Endothelial cell (in vitro differentiated cells): ENCODE results near the gene SKIDA1. TPM values are rescaled to one million over a fixed set of nuclear protein-coding genes. Genes with fewer than 3 reads are reported as not detected.
A peak's percentile ranks its signal among the peaks of the same experiment; 100 is the strongest.

Source experiments
- DNase-seq: peaks from one replicate; pipeline ENCODE4 v3.0.0; 2021; ENCODE audit warnings: low spot score
- H3K27ac Mint-ChIP-seq: one replicate; pipeline ENCODE4 v1.8.0; 2021; ENCODE audit warnings: mixed read lengths, inconsistent platforms; ENCODE audit not compliant: unreplicated experiment
- H3K27me3 Mint-ChIP-seq: one replicate; pipeline ENCODE4 v1.8.0; 2021; ENCODE audit warnings: mild to moderate bottlenecking, moderate library complexity, mixed read lengths, inconsistent platforms; ENCODE audit not compliant: unreplicated experiment
- H3K36me3 Mint-ChIP-seq: one replicate; pipeline ENCODE4 v1.8.0; 2021; ENCODE audit warnings: mild to moderate bottlenecking, low read depth, mixed read lengths, inconsistent platforms; ENCODE audit not compliant: unreplicated experiment
- H3K4me1 Mint-ChIP-seq: one replicate; pipeline ENCODE4 v1.8.0; 2021; ENCODE audit warnings: mild to moderate bottlenecking, mixed read lengths, inconsistent platforms; ENCODE audit not compliant: unreplicated experiment
- H3K4me3 Mint-ChIP-seq: one replicate; pipeline ENCODE4 v1.8.0; 2021; ENCODE audit warnings: mild to moderate bottlenecking, mixed read lengths, inconsistent platforms; ENCODE audit not compliant: unreplicated experiment
- H3K9me3 Mint-ChIP-seq: one replicate; pipeline ENCODE4 v1.8.0; 2021; ENCODE audit warnings: mixed read lengths, inconsistent platforms; ENCODE audit not compliant: unreplicated experiment
- total RNA-seq: library from RNA; stranded (reverse); fragmentation: NEBNext Ultra II Directional; extraction: Animal tissue kit (Norgen Biotek cat#: 25700); gene quantifications from one replicate; pipeline ENCODE4 v1.2.1, GENCODE V29; 2021; ENCODE audit not compliant: unreplicated experiment
- TF ChIP-seq, protein P1 (sequence below): fragments of 200-600 bp; sonication (generic); IDR thresholded peaks from one replicate; pipeline ENCODE4 v1.5.0; 2021; ENCODE audit warnings: antibody characterized with exemption; ENCODE audit not compliant: unreplicated experiment

SKIDA1 gene
- total RNA-seq, 1 donor from 2014 or later, result 5.9 TPM

DNA sequence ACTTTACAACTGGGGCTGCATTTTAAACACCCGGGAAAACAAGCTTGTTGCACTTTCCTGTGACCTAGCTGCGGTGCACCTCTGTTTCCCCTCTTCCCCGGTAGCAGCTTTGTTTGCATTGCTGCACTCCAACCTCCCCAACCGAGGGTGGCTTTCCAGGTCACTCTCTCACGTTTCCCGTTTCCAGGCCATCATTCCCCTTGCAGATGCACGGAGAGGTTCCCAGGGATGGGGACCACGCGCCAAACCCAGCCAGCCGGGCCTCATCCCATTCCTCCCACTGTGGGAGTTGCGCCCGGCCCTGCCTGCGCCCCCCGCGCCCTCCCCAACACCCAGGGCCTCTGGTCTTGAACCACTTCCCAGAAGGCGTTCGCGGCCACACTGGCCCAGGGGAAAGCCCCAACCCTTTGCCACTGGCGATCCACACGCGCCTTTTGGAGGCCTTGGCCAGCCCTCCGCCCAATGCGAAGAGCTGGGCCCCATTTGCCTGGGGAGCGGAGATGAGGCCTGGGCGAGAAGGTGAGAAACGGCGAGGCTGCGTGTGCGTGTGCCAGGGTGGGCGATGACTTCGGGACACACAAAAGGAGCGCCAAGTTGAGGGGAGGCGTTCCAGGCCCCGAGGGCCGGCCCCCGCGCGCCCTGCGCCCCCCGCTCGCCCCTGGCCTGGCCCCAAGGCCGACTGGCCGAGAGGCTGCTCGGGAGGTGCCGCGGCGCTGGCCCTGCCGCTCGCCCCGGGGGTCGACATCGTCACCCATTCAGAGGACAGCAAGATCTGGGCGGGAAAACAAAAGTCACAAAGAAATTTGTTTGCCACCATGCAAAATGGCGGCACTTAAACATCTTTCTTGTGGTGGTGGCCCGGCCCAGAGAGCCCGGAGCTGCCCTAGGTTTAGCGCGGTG is 15.9 kb downstream of the SKIDA1 start:
- no peak for DNase-seq
- Mint-ChIP-seq H3K4me3 (peak overlapping the region; percentile 92), H3K27ac (peak overlapping the region; percentile 98), H3K36me3 (peaks cover 3% of the 10 kb centered on the region), H3K27me3 (peaks cover 22% of the 10 kb centered on the region), H3K4me1 (peaks cover 71% of the 10 kb centered on the region), H3K9me3 (no peaks in the 10 kb centered on the region)
- TF ChIP-seq, protein P1, sequence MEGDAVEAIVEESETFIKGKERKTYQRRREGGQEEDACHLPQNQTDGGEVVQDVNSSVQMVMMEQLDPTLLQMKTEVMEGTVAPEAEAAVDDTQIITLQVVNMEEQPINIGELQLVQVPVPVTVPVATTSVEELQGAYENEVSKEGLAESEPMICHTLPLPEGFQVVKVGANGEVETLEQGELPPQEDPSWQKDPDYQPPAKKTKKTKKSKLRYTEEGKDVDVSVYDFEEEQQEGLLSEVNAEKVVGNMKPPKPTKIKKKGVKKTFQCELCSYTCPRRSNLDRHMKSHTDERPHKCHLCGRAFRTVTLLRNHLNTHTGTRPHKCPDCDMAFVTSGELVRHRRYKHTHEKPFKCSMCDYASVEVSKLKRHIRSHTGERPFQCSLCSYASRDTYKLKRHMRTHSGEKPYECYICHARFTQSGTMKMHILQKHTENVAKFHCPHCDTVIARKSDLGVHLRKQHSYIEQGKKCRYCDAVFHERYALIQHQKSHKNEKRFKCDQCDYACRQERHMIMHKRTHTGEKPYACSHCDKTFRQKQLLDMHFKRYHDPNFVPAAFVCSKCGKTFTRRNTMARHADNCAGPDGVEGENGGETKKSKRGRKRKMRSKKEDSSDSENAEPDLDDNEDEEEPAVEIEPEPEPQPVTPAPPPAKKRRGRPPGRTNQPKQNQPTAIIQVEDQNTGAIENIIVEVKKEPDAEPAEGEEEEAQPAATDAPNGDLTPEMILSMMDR, result no peak

DNA sequence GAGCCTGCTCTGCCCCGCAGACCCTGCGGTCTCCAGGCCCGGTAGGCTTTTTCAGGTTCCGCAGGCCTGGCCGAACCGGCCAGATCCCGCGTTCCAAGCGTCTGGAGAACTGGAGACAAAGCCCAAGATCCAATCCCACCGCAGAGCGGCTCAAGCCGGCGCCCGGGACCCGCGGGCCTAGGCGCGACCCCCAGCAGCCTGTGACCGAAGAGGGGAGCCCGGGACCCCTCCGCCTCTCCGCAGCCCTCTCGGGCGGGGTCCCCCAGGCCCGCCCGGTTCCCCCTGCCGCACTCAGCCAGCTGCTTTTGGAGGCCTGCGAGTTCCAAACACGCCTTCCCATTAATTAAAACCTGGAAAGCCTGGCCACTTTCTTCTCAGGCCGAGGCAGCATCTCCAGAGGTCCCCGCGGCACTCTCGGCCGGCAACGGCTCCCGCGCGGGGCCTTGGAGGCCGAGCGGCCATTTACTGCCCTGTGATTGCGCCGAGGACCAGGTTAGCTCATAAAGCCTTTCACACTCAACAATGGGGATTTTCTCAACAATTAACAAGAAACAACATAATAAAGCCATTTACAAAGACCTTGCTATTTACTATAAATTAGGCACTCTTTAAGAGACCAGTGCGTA is 16.7 kb downstream of the SKIDA1 start:
- H3K27me3 Mint-ChIP-seq, result peaks cover 22% of the 10 kb centered on the region
- no peaks in the 10 kb centered on the region for H3K9me3 Mint-ChIP-seq
- peaks cover 68% of the 10 kb centered on the region for H3K4me1 Mint-ChIP-seq
- TF ChIP-seq, protein P1, result no peak
- H3K27ac Mint-ChIP-seq, result peak overlapping the region; percentile 98
- DNase-seq, result no peak
- H3K36me3 Mint-ChIP-seq, result peaks cover 3% of the 10 kb centered on the region
- peak overlapping the region; percentile 92 for H3K4me3 Mint-ChIP-seq

DNA sequence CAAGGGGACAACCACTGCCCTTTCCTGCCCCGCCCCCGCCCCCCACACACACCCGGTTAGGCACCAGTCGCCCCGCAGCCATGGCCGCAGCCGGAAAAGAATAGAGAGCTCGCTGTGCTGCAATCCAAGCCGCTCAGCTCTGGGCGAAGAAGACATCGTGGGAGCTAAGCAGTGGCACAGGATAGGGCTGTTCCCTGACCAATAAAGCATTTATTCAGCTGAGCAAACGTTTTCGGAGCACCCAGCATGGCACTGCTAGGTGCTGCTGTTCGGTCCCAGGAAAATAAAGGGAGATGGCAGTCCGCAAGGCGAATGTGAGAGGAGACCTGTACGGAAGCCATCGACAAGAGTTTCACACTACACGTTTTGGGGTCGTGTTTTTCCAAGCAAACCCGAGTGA is 18.3 kb downstream of the SKIDA1 start:
- TF ChIP-seq, protein P1, result no peak
- peak; percentile 18 for DNase-seq
- peak overlapping the region; percentile 97 for H3K27ac Mint-ChIP-seq
- peaks cover 27% of the 10 kb centered on the region for H3K27me3 Mint-ChIP-seq
- H3K9me3 Mint-ChIP-seq, result no peaks in the 10 kb centered on the region
- H3K4me3 Mint-ChIP-seq, result peak overlapping the region; percentile 91
- peaks cover 3% of the 10 kb centered on the region for H3K36me3 Mint-ChIP-seq
- peaks cover 63% of the 10 kb centered on the region for H3K4me1 Mint-ChIP-seq

DNA sequence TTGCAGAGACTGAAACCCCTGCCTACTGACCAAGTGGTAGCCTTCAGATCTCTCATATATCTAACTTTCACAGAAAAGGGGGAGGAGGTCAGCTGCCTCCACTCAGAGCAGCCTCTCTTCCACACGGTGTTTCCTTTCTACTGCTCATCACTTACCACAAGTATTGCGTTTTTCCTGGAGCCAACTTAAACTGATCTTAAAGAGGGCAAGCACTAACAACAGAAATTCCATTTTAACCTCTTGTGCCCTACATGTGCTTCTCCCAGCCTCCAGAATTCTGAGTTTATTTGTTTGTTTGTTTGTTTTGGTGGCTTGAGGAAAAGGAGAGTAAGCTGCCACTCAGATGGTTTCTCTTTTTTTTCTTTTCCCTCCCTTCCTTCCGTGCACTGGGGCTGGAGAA is 19.1 kb downstream of the SKIDA1 start:
- Mint-ChIP-seq H3K4me3 (peak overlapping the region; percentile 13), H3K27ac (peak overlapping the region; percentile 59), H3K4me1 (peaks cover 57% of the 10 kb centered on the region), H3K36me3 (peaks cover 3% of the 10 kb centered on the region), H3K27me3 (peaks cover 28% of the 10 kb centered on the region), H3K9me3 (no peaks in the 10 kb centered on the region)
- no peak for DNase-seq
- TF ChIP-seq, protein P1, result no peak
